ENCODE results near the gene ANKRD31.

The ANKRD31 gene

DNA sequence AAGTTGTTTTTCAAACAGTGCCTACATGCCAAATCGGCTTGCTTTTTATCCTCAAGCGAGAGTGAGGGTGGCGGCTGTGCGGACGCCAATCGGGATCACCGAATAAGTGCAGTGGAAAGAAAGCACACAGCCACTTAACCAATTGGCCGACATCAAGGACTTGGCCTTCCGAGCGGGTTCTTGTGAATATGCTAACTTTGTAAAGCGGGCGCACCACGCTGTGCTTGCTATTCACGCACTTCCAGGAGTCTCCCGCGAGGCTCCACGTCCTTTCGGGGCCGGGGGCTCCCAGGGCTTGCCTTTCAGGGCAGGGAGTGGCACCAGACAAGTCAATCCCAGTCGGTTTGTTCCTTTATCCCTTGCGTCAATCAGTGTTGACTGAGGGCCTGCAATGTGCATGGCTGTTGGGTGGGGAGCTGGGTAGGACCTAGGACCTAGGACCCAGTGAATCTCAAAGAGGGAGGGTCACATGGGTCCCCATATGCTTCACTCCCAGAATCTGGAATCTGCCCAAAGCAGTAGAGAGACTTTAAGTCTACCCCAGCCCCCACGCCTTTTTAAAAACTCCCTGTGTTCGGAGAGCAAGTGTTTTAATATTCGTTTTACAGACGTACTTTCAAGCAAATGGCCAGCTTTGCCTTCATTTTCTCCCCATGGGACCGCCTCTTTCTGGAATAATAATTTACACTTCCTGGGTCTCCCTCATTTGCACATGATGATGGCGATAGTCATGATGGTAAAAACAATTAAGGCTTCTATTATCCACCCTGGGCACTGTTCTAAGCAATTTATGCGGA, 182.3 kb downstream of the ANKRD31 start:
- no peak for DNase-seq

DNA sequence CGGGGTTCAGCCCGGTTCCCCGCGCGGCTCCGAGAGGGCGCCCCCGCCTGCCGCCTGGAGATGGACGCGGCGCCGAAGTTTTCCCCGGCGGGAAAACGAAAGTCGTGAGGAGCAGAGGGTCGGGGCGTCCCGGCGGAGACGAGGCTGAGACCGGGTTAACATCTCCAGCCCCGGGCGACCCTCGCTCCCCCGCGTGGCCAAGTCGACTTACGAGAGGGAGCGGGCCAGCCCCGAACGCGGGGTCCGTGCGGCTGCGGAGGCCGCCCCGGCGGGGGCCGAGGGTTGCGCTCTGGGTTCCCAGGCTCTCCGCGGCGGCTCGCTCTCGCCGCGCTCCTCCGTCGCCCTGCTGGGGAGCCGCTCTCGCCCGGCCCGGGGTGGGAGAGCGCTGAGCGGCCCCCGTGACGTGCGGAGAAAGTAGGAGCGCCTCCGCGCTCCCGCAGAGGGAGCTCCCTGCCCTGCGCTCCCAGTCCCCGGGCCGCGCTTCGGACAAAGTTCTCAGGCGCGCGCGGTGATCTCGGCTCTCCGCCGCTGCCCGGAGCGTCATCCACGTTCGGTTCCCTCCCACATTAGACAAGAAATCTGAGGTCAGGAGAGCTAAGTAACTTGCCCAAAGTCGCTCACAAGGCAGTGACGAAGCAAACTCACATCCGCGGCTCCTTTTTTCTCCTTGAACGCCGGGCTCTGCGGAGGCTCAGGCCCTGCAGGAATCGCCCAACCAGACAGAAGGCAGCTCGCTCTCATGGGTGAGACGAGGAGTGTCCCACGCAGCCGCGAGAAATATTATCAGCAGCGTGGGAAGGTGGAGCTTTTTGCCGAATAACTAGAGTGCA, 183.2 kb downstream of the ANKRD31 start:
- DNase-seq, result no peak

DNA sequence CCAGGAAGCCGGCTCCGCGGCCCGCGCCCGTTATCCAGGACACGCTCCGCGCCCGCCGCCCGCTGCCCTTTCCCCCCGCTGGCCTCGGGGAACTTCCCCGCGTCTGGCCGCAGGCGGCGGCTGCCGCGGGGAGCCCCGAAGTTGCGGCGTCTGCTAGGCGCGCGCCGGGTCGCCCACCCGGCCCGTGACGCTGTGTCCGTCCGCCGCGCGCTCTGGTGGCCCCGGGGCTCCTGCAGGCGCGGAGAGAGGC, 183.7 kb downstream of the ANKRD31 start:
- no peak for DNase-seq

DNA sequence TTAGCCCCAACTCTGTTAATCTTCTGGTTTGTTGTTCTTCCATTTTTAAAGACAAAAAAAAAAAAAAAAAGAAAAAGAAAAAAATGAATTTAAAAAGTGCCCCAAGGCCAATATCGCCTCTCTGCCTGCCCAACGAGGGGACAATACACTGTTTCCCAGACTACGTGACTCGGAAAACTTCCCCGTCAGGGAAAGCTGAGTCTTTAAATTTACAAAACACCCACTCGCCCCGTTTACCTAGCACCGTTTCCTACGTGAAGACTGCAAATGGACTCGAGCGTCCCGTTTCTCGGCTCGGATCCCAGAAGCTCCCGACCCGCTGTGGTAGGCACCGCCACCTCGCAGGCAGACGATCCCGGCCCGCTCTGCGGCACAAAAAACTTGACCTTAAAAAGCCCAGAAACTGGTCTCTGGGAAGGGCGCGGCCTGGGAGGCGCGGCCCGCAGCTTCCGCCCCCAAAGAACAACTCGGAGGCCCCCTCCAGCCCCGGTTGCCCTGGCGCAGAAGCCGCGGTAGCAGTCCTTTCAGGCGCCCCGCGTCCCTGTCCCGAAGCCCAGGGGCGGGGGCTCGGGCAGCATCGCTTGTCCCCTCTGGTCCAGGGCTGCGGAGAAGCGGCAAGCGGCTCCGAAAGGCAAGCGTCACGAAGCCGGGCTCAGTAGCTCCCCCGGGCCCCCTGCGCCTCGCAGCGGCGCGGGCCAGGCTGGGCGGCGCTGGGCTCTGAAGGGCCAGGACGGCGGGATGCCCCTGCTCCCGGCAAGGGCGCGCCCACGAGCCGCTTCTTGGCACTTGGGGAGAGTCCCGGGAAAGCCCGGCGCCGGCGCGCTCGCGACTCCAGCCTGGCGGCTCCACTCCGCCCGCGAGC, 184.3 kb downstream of the ANKRD31 start, which contains the start of gene GCNT4:
Gene GCNT4, minus strand, starts transcription at position 367 of the 862 bp plus-strand sequence. CDS start 22,521 bp downstream, outside the sequence.
- no peak for DNase-seq

DNA sequence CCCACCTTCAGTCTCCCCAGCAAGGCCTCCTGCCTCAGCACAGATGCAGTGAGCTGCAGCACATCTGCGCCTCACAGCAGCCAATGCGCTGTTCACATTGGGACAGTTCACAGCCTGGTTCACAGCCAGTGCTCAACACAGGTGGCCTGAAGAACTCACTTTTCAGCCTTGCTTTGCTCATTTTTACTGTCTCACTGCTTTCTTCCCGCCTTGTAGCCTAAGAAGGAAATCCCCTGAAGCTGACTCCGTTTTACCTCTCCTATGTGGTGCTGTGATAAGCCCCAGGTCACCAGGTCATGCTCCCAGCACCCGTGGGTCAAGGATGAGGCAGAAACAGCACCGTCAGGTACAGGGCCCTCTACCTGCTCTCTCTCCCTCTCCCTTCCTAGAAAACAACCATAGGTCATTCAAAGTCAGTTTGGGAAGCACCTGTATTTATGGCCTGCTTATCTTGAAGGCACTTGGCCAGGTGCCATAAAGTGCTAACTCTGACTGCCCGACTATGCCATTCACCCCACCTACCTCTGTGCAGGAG, 185.4 kb downstream of the ANKRD31 start:
- DNase-seq, result no peak

DNA sequence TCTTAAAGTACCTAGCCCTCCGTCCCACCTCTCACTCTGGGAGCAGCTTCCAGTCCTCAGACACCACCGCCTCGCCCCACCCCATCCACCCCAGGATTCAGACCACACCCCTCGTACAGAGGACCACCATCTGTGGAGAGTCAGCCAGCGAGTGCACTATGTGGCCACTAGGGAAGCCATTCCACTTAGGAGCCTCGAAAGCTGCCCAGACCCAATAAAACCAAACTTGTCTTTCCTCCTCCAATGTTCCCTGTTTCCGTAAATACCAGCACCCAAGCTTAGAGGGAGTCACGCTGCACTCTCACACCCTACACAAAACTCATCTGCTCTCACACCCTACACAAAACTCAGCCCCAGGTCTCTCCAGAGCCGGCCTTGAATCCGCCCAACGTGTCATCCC, 186.3 kb downstream of the ANKRD31 start:
- DNase-seq, result no peak

DNA sequence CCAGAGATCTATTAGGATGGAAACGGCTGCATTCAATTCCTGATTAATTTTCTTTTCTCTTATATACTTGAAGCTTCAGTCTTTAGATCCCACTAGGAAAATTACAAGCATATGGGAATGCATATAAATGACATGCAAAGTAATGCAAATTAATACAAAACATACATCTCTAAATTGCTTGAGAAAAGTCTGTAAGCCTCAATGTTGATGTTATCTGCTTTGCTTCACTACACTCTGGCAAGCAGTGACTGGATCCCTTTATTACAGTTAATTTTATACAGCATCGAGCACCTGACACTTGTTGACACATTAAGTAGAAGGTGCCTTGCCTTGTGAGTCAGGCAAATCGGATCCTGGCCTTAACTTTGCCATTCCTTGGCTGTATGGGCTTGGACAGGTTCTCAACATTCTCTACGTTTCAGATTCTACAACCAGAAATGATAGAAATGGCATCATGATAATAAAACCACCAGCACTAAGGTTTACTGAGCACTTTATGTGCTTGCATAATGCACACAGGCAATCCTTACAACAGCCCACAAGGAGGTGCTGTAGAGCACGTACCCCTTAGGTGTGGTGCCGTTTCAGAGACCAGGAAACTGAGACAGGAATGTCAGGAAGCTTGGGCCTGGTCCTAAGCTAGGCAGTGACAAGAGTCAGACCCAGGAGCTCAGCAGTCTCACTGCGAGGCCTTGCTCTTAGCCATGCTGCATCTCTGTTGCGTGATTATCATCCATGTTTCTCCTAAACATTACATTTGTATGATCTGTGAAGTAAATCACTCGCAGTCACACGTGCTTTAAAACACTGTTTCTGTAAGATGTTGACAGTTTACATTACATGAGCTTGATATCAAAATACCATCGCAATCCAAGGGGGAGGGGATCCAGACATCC, 187.0 kb downstream of the ANKRD31 start:
- DNase-seq, result no peak

DNA sequence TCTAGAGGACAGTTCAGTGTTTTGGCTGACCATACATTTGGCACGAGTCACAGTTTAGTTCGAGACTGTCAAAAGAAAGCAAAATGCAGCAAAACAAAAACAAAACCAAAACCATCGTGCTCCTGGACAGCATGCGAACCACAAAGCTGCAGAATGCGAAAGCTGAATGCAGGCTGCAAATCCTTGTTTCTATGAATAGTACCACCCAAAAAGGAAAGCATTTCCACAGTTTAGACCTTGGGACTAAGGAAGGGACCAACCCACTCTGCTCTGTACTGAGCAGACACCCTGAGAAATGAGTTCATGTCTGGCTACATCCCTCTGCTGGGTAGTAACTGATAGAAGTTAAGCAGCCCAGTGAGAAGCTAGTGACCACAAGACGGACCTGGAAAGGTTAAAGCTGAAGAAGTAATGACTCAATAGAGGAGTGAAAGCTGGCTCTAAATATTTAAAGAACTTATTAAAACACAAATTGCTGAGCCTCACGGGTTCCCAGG, 188.2 kb downstream of the ANKRD31 start:
- DNase-seq, result no peak

DNA sequence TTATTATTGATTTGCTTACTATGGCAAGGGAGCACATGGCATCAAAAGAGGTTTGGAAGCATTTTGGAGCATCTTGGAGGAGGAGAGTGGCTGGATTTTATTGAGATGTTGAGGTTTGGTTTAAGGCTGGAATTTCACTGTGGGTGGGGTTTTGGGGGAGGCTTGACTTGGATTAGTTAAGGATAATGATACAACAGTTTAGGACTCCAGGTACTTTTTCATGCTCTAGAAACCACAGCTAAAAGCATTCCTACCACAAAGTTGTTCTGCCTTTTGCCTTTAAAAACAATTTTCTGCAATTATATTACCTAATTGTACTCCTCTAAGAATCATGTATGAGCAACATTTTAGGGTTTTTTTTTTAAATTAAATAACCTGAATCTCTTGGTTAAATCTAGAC, 189.3 kb downstream of the ANKRD31 start:
- no peak for DNase-seq

DNA sequence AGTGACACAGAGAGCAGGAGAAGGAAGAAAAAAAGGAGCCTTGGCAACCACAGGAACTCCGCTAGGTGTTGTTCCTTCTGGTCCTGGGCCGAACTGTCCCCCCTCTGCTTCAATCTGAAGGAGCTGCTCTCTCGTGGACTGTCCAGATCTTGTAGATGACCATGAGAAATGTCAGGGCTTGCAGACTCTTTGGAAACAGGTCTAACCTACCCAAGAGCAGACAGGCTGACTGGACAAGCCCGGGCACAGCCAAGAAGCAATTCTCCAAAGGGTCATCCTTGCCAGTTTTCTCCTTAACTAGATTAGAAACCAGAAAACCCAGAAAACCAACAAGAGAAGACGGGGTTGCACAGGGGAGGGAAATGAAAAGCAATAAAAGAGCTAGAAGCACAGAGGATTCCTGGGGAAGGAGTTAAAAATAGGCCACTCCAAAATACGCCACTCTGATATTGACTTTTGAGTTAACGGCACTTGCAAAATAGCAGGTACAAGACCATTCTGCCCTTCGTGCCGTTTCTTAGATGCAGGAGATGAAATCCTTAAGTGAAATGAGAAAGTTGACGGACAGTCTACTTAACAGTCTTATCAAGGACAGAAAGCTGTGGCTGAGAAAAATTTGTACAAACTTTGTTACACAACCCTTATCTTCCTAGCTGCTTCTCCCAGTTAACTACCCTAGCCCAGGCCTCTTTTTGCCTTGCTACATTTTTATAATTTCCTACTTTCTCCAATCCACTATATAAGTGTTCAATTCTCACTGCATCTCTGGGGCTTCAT, 190.1 kb downstream of the ANKRD31 start:
- no peak for DNase-seq

DNA sequence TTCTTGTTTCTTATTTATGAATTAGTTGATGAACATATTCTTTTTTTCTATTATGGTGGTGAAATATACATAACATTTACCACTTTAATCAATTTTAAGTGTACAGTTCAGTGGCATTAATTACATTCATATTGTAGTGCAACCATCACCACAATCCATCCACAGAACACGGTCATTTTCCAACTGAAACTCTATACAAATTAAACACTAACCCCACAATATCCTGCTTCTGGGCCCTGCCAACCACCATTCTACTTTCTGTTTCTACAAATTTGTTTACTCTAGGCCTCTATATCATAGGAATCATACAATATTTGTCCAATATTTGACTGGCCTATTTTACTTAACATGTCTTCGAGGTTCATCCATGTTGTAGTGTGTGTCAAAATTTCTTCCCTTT, 191.6 kb downstream of the ANKRD31 start:
- DNase-seq, result no peak

DNA sequence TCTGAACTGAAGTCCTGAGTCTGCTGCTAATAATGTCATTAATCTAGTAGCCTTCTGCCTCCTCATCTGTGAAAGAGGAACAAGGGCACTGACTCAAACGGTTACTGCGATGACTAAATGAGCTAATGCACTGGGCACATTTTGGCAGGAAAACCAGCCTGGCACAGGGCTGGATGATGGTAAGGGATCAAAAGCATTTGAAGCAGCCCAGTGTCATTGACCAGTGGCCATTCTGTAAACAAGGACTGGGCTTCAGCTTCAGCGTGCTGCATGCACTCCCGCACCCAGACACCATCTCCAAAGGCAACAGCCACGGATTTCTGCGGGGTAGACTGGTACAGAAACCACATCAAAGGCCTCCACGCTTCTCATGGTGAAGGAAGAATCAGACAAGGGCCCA, 192.3 kb downstream of the ANKRD31 start:
- no peak for DNase-seq

DNA sequence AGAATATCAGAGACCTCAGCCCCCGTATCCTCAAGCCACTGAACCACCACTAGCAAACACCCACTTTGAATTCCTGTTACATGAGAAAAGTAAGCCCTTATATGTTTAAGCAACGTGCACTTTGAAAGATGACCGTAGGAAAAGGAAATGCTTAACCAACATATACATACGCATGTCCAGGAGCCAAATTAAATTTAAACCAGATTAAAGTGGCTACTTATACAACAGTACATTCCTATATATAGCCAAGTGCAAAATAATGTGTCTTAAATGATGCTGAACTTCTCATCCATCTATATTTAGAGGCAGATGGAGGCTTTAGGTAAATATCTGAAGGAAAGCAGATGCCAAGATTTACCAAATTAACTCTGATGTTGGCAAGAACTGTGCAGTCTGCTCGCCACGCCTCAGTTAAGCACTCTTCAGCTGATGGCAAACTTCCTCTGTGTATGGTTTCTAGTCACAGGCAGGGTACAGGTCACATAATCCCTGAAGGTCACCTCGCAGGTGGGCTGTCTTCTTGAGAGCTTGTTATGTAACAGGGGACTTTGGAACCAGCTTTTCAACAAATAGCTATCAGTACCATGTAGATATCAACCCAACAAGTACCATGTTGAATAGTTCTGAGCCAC, 192.9 kb downstream of the ANKRD31 start:
- DNase-seq, result no peak

DNA sequence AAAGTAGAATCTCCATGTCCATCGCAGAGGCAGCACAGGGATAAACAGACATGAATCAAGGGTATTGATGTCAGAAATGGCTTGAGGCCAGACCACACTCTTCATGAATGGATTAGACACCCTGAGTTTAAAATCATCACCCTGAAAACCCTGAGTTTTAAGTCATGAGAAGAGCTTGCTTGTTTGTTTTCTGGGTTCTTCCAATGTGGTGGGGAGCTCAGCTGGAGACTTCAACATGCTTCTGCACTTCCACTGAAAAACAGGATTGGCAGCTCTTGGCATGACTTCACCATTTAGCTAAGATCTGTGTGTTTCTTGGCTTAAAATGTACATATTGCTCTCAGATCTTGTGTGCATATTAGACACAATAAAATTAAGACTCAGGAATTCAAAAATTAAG, 194.2 kb downstream of the ANKRD31 start:
- DNase-seq, result no peak

DNA sequence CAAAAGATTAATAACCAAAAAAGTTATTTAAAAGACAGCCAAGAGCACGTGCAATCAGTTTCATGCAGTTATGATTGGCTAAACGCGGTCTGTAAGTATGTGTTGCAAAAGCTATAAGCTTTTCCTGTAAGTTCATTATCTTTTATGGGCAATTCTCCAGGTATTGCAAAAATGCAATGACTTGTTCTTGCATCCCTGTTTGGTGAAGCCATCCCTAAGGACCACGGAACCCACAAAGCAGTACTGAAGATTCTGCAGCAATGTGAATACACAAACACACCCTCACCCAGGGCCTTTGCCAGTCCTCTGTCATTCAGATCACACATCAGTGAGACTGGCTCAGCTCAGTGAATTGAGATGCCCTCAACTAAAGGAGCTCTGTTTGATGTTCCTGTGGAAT, 195.7 kb downstream of the ANKRD31 start:
- DNase-seq, result no peak

DNA sequence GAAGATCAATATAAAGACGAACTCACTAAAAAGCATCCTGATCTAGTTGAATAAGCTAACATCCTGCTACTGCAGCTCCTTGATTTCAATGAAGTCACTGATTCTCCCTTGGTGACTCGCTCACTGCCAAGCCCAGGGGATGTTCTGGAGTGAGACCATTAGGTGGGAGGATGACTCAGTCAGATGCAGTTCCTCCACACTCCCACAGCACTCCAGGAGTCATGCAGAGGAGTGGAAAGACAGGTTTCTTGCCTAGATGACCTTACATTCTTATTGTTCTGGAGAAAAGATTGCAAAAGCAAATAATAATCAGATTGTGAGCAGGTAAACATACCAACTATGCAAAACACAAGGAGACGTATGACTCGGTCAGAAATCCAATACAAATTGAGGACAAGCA, 199.6 kb downstream of the ANKRD31 start:
- DNase-seq, result no peak

DNA sequence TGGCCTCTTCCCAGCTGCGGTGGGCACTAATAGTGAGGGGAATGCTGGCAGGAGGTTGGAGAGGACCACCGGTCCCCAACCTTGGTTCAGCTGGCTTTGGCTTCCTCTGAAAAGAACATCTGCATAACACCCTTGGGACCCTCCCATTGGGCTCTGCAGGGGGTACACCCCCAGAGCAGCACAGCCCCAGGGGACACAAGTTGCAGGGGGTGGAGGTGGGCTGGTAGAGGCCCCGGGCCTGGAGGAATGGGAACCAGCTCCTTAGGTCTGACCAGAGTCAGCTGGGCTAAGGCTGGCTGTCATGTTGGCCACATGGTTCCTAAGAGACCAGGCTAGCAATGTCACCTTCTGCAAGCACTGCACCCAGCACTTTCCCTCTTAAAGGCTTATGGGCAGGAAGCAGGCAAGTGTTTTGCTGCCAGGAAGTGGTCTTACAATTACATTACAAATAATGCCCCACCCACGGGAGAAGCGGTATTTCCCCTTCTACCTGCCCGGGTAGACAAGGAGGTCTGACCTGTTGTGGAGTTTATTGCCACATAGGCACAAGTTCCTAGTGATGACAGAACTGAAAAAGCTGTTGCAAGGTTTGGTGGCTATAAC, 202.4 kb downstream of the ANKRD31 start:
- no peak for DNase-seq

DNA sequence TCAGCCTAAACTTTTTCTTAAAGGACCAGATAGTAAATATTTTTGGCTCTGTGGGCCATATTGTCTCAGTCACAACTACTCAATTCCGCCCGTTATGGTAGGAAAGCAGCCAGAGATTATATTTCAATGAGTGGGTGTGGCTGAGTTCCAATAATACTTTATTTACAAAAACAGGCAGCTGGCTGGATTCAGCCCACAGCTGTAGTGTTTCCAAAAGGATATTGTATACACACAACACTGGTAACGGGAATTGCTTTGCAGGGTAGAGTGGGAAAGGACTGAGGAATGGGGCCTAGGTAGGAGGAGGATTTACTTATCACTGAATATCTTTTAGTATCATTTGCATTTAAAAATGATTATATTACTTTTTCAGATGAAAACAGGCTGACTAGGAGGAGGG, 205.3 kb downstream of the ANKRD31 start:
- no peak for DNase-seq

DNA sequence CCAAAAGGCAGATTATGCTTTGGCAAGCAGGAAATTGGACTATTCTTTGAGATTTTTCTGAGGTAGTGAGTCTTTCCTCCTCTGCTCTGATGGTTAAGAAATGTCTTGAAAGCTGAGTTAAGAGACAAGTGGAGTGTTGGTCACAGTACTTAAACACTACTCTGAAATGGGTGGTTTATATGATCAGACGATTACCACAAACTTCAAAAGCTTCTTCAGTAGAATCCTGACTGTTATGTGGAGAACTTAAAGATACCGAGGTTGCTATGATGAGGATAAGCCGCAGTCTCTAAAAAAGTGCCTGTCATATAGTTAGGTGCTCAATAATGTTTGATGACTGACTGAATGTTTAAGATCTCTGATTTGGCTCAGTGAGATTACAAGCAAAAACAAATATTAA, 208.6 kb downstream of the ANKRD31 start:
- DNase-seq, result no peak
